Caki2 (cell line): ENCODE measurements around the gene CCL27. TPM values are rescaled to one million over a fixed set of nuclear protein-coding genes. Genes with fewer than 3 reads are reported as not detected.
"Not testable (repeated sequence)": the region's sequence is repeated elsewhere in the genome, so short reads cannot be mapped to it uniquely, and the experiment has no call there.

ENCODE experiments used
- DNase-seq: peaks from one replicate; pipeline ENCODE4 v3.0.0-alpha.2; 2015; ENCODE audit warnings: low read depth
- in situ Hi-C: cut with HindIII; loops from 2 replicates; pipeline ENCODE4 v1.10.0; 2016; ENCODE audit warnings: low sequenced_read_pairs, low pct_unique_long_range_greater_than_20kb, mixed read lengths
- total RNA-seq: library from RNA; depleted of rRNA; stranded (reverse); fragments of >200 nt; shearing (Covaris generic); gene quantifications from 2 replicates; pipeline ENCODE4 v1.2.3, GENCODE V29; 2014; ENCODE audit warnings: low replicate concordance

CCL27 gene
- total RNA-seq, 1 experiment from 2014 or later: not detected

DNA sequence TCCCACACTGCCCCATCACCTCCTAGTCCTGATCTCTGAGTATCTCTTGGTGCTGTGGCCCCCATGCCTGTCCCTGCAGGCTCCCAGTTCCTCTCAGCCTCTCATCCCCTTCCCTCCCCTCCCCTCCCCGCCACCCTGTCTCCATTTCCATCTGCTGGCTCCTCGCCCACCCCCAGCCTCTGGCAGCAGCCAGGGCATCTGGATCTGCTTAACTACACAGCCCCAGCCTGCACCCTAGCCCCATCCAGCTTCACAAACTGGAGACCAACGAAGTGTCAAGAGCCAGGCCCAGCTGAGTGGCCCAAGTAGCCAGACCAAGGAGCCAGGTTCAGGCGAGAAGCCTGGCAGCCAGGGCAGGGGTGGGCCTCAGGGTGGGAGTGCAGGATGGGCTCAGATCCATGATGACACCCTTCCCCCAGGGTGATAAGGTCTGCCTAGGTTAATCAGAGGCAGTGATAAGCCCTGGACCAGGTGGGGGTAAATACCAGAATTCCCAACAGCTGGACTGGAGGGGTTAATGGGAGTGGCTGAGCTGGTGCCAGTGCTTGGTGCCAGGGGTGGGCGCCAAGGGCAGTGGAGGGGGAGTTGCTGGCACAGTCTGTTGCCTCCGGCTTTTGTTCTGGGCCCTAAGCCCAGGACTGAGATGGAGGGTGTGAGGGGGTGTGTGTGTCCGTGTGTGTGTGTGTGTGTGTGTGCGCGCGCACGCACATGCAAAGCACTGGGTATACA is 8.0 kb downstream of the CCL27 start:
- DNase-seq: no peak
- in situ Hi-C loops: no loop called here

DNA sequence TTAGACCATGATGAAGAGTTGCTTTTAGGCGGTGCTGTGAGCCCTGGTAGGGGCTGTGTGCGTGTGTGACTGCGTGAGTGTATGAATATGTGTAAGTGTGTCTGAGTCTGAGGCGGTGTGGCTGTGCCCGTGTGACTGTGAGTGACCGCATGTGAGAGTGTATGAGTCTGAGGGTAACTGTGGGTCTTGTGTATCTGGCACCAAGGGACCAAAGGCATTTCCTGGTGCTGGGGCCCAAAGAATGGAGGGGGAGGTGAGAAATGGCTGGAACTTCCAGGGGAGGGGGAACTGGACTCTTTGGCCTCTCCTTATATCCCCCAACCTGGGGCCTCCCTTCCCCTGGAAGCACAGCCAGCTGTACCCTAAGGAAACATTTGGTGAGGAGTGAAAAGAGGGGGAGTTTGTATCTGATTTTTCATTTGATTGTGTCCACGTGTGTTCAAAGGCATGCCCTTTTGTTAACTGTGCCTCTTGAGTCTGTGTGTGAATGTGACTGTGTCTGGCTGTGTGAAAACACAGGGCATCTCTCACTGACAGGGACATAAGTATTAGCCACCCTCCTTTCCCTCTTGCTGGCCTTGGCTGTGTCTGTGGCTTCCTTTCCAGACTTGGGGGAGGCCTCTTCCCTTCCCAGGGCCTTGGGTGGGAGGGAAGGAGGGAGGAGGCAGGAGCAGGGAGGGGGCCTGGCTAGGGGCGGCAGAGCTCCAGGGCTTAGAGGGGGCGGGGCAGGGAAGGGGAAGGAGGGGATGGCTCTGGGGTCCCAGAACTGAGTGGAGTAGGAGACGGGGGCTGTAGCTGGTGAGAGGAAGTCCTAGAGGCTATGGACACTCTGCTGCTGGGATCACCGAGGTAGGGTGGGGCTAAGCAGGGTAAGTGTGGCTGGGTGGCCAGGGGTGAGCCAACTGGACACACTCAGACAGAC is 9.0 kb downstream of the CCL27 start:
- in situ Hi-C loops: no loop called here
- no peak for DNase-seq

DNA sequence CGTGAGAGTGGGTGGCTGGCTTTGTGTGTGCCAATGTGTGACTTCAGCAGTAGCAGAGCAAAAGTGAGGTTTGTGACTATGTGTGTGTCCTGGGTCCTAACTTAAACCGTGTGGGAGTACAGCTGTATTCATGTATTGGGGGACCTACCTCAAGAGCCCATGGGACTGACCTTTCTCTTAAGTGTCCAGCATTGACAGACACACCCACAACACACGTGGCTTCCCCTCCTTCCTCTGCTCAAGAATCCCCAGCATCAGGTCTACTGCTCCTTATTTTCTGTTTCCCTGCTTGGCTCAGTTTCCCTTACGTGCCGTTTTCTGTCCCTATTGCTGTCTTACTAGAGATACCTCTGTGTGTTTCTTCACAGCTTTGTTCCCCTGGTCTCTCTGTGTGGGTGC is 9.9 kb downstream of the CCL27 start:
- in situ Hi-C loops: no loop called here
- DNase-seq: no peak

DNA sequence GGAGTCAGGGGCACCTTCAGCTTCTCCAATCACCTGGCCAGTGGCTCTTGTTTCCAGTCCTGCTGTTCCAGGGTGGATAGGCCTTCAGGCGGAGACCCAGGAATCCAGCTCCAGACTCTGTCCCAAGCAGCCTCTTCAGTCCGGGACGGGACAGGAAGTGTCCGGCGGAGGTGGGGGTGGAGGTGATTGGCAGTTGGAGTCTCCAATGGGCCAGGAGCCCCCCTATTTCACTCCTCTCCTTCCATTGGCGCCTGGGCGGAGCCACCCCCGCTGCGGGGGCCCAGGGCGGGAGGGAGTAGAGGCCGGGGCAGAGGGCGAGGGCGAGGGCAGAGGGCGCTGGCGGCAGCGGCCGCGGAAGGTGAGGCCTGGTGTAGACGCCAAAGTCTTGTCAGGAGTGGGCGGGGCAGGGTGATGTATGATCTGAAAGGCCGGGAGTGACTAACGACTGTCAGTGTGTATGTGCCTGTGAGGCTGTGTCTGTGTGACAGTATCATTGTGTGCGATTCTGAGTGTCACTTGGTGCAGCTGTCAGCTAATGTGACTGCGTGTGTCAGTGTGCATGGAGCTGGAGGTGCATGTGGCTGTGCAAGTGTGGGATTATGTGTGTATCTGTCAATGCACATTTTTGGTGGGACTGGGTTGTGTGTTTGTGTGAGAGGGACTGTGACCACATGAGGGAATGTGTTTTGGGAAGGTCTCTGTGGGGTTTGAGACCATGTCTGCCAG is 10.4 kb downstream of the CCL27 start, which contains the start of gene IL11RA:
TSS of gene IL11RA (plus strand) at position 310 of the 726 bp plus-strand sequence. CDS start 3,033 bp downstream, outside the sequence.
- peak; percentile 90 for DNase-seq
- in situ Hi-C loops: no loop called here

DNA sequence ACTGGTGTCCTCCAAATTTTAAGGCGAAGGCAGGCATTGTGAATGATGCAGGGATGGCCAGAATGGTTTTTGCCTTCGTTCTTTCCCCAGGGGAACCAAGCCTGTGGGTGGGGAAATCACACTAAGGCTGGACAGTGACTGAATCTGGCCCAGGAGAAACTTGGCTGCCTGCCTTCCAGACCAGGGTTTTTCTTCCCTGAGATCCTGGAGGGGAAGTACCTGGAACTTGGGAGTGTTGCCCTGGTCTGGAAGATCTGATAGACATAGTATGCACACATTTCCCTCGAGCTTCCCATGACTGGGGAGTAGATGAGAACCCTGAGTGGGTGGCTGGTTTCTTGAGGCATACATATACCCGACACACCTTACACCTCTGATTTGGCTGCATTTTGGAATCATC is 11.1 kb downstream of the CCL27 start:
- DNase-seq: no peak
- in situ Hi-C loops: no loop called here

DNA sequence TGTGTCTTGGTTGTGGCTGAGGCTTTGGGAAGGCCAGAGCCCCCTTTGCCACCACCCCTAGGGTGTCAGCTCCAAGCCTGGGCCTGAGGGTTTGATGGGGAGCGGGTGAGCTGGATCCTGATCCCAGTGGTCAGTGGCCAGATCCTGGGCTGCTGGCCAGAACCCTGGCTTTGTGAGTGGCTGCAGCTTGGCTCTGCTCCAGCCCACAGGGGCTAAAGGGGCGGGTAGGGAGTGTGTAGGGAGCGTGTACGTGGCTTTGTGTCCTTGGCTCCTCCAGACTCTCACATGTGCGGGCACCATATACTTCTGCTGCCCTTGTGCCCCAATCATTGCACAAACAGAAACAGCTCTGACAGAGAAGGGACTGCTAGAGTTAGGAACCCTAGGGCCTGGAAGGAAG is 11.6 kb downstream of the CCL27 start:
- in situ Hi-C loops: no loop called here
- DNase-seq: no peak

DNA sequence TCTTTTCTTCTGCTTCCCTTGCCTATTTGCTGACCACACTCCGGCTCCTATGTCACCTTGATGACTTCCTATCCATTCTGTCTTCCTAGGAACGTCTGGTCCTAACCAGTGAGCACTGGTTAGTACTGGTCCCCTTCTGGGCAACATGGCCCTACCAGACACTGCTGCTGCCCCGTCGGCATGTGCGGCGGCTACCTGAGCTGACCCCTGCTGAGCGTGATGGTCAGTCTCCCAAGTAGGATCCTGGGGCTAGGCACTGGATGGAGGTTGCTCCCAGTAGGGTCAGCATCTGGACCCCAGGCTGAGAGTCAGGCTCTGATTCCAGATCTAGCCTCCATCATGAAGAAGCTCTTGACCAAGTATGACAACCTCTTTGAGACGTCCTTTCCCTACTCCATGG is 13.8 kb downstream of the CCL27 start:
- in situ Hi-C loops: no loop called here
- no peak for DNase-seq

DNA sequence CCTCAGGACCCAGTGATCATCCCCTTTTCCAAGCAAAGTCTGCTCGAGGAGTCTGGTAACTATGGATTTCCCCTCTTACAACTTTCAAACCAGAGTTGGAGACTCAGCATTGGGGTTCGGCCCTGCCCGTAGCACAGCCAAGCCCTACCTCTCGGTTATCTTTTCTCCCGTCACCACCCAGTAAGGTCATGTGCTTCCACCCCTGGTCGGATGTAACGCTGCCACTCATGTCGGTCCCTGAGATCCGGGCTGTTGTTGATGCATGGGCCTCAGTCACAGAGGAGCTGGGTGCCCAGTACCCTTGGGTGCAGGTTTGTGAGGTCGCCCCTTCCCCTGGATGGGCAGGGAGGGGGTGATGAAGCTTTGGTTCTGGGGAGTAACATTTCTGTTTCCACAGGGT is 14.8 kb downstream of the CCL27 start:
- DNase-seq: no peak
- in situ Hi-C loops: no loop called here

DNA sequence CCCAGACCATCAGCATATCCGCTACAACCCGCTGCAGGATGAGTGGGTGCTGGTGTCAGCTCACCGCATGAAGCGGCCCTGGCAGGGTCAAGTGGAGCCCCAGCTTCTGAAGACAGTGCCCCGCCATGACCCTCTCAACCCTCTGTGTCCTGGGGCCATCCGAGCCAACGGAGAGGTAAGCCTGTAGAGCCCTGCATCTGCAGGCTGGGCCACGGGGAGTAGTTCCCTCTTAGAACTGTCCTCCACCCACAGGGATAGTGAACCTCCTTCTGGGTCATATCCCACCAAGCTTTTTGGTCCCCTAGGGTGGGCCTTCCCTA is 15.4 kb downstream of the CCL27 start:
- in situ Hi-C loops: no loop called here
- no peak for DNase-seq

DNA sequence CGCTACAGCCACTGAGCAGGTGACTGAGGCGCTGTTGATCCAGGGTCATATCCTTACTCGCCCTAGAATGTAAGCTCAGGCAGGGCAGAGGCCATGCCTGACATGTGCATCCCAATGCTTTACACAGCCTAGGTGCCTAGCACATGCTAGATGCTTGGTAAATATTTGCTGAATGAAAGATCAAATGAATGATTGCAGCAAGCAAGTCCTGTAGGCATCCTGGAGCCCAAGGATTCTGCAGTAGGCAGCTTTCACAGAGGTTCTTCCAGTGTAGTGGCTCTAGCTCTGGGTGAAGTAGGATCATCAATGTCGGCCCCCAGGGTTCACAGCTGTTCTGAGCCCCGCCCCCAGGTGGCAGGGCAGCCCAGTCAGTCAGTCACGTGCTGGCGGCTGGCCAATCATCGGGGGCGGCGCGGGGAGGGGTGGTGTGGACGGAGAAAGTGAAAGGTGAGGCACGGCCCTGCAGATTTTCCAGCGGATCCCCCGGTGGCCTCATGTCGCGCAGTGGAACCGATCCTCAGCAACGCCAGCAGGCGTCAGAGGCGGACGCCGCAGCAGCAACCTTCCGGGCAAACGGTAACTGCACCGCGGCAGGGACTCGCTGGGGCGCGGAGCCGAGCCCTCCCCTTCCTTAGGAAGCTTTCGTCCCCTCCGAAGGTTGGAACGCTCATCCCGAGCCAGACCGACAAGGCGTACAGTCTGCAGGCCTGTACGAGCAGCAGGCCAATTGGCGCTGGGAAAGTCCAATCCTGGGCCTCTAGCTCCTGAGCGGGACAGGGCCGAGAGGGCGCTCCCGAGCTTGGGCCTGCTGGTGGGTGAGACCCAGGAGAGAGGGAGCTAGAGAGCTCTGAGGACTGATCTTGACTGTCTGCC is 16.0 kb downstream of the CCL27 start, which contains the start of gene GALT:
TSS of gene GALT (plus strand) at position 465 of the 873 bp plus-strand sequence. CDS start at position 495, 30 bp downstream.
- peak; percentile 89 for DNase-seq
- in situ Hi-C loops: no loop called here

DNA sequence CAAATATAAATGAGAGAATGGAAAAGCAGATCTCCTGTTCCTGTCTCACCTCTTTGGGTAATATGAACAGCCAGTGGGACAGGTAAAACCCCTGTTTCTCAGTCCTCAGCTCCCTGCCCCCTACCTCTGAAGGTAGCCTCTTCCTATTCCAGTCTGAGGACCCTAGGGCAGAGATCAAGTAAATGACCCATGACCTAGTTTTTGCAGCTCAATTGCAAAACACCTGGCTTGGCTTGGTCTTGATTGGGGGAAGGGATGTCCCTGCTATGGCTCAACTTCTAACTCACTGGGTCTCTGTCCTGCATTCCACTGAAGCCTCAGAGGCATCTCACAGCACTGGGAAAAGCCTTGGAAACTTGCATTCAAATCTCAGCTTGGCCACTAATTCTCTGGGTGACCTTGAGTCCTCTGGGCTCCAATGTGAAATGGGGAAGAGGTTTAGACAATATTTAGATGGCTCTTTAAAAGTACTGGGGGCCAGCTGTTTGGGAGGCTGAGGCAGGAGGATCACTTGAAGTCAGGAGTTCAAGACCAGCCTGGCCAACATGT is 17.6 kb downstream of the CCL27 start:
- no peak for DNase-seq
- in situ Hi-C loops: no loop called here

DNA sequence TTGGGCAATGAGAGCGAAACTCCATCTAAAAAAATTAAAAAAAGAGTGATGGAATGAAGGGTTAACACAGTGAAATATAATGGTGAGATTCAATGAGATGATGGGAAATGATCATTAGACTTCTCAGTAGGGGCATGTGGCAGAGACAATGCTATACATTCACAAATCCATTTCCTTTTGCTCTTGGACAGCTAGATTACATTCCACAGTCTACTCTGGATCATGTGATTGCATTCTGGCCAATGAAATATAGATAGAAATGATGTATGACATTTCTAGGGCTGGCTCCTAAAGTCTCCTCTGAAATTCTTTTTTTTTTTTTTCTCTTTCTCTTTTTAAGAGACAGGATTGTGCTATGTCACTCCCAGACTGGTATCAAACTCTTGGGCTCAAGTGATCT is 19.8 kb downstream of the CCL27 start:
- in situ Hi-C loops: no loop called here
- no peak for DNase-seq

DNA sequence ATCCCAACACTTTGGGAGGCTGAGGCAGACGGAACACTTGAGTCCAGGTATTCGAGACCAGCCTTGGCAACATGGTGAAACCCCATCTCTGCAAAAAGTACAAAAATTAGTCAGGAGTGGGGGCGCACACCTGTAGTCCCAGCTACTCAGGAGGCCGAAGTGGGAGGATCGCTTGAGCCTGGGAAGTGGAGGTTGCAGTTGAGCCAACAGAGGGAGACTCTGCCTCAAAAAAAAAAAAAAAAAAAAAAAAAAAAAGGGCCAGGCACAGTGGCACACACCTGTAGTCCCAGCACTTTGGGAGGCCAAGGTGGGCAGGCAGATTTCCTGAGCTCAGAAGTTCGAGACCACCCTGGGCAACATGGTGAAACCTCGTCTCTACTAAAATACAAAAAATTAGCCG is 23.1 kb downstream of the CCL27 start:
- DNase-seq, in situ Hi-C loops: not testable (repeated sequence)

DNA sequence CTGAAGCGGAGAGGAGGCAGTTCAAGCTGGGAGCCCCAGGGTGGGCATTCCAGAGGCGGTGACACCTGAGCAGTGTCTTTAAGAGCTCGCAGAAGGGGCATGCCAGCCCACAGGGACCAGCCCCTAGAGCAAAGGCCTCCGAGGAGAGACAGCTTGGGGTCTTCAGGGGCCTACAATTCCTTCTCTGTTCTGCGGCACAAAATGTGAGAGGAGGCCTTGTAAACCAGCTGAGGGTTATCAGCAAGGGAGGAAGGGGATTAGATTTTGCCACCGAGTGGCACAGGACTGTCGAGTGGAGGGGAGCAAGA is 24.4 kb downstream of the CCL27 start:
- in situ Hi-C loops: no loop called here
- DNase-seq: no peak

DNA sequence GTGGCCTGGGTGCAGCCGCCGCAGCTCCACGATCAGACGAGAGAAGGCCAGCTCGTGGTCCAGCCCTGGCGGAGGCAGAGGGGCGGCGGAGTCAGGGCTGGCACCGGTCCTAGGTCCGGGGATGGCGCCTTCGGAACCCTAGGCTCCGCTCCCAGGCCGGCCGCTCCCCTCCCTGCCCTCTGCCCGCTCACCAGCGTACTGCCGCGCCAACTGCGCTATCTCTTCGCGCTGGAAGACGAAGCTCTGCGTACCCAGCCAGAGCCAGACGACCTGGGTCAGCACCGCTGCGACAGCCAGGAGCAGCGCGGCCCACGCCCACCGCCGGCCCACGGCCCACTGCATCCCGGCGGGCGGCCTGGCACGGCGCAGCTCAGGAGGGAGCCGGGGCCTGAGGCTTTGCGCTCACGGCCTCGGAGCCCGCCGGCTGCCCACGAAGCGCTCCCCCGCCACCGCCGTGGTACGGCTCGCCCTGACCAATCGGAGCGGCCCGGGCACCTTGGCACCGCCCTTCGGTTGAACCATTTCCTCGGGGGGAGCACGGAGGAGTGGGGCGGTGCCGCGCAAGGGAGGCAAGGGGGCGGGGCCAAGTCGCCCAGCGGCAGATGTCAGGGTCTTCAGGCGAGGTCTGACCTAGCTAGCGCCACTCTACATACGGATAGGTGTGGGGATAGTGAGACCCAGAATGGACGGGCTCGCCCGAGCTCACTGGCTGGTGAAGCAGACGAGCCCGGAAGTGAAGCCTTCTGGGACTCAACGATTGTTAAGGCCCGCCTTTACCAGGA is 24.9 kb downstream of the CCL27 start, which contains the start of gene SIGMAR1:
TSS of gene SIGMAR1 (minus strand) at position 432 of the 782 bp plus-strand sequence. CDS start at position 342, 90 bp downstream.
- in situ Hi-C loops: no loop called here
- DNase-seq: peak; percentile 87

DNA sequence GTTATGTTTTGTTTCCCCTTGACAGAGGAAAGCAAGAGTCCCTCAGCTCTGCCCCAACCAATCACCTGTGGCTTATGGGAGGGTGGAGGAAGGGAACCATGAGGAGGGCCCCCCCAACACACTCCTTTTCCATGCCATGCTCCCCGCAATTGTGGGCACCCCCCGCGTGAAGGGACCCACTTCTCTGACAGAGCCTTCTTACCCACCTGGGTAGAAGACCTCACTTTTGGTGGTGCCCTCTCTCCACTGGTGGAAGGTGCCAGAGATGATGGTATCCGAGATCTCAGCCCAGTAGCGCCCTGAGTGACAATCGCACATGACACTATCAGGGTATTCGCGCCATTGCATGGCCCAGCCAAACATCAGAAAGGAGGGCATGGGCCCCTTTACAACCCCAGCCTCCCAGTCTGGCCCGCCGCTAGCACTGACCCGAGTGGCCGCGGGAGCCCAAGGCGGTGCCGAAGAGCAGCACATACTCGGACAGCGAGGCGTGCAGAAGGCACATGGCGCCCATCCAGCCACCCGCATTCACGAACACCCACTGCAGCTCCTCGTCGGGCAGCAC is 25.6 kb downstream of the CCL27 start:
- DNase-seq: no peak
- in situ Hi-C loops: no loop called here

DNA sequence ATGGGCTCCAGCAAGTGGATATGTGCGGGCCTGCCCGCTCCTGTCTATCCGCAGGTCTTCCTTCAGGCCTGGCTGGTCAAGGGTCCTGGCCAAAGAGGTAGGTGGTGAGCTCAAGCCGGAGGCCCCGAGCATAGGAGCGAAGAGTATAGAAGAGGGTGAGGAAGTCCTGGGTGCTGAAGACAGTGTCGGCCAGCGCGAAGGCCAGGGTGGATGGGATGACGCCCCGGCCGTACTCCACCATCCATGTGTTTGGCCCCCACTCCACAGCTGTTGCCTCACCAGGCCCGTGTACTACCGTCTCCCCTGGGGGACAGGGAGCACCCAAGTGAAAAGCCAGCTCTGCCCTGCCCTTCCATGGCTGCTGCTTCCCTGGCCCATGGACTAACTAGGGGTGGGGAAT is 26.9 kb downstream of the CCL27 start:
- DNase-seq: no peak
- in situ Hi-C loops: no loop called here
